Panc1 (cell line): Measurements from ENCODE around the gene MRPS34. TPM values are rescaled to one million over a fixed set of nuclear protein-coding genes. Genes with fewer than 3 reads are reported as not detected.

ENCODE experiments used
- ATAC-seq: fragments of 200-7000 bp; cut with Tn5 transposase; 2 replicates; pipeline ENCODE4 v1.9.1; 2020; ENCODE audit warnings: mild to moderate bottlenecking, moderate library complexity
- BruUV-seq: library from RNA; stranded (reverse); fragments of 400-500 nt; replicated peaks from 2 replicates; lab custom pipeline; 2021; lab: Mats Ljungman, UMichigan
- CTCF ChIA-PET: fragments of 300-600 bp; sonication (Branson Sonifier 250); formaldehyde crosslinking; loops from one replicate; lab custom pipeline; 2022; ENCODE audit warnings: antibody characterized with exemption; lab: Charles Lee
- POLR2A ChIA-PET: fragments of 300-600 bp; sonication (Branson Sonifier 250); formaldehyde crosslinking; loops from one replicate; lab custom pipeline; 2022; ENCODE audit warnings: antibody characterized with exemption; lab: Charles Lee
- DNase-seq: peaks from one replicate; pipeline ENCODE4 v3.0.0-alpha.2; 2010; ENCODE audit warnings: low read depth, low spot score
- H3K27ac ChIP-seq: 2 replicates; pipeline ENCODE4 v1.5.1; 2011; ENCODE audit warnings: mild to moderate bottlenecking, low read length, inconsistent platforms
- H3K27me3 ChIP-seq: fragments of 200-500 bp; sonication (Bioruptor generic); 2 replicates; pipeline ENCODE4 v1.6.0; 2014; ENCODE audit warnings: low read length, inconsistent platforms; ENCODE audit not compliant: control insufficient read depth, insufficient read depth
- H3K36me3 ChIP-seq: fragments of 200-500 bp; sonication (Bioruptor generic); 2 replicates; pipeline ENCODE4 v1.5.1; 2014; ENCODE audit warnings: inconsistent platforms, mild to moderate bottlenecking, low read length, moderate library complexity; ENCODE audit not compliant: control insufficient read depth, insufficient read depth
- H3K4me1 ChIP-seq: 2 replicates; pipeline ENCODE4 v1.5.1; 2011; ENCODE audit warnings: inconsistent platforms, mild to moderate bottlenecking, low read length, moderate library complexity; ENCODE audit not compliant: control insufficient read depth, insufficient read depth
- H3K4me3 ChIP-seq, 2 experiments: 2 replicates each; pipeline ENCODE4 v1.5.1; 2011 to 2012; ENCODE audit warnings: low read depth in 2 of 2, low read length in 2 of 2, mild to moderate bottlenecking in 2 of 2, inconsistent platforms in 1 of 2, moderate library complexity in 1 of 2
- H3K9me3 ChIP-seq: fragments of 200-500 bp; sonication (Bioruptor generic); 2 replicates; pipeline ENCODE4 v1.5.1; 2014; ENCODE audit warnings: low read depth, mild to moderate bottlenecking, inconsistent platforms, low read length, moderate library complexity; ENCODE audit not compliant: control insufficient read depth, insufficient read depth
- POLR2AphosphoS5 ChIP-seq: IDR thresholded peaks from 2 replicates; pipeline ENCODE4 v1.6.1; 2012; ENCODE audit warnings: mild to moderate bottlenecking, low read depth, low read length, moderate library complexity
- SIN3A ChIP-seq: IDR thresholded peaks from 2 replicates; pipeline ENCODE4 v1.6.1; 2012; ENCODE audit warnings: low read depth, mild to moderate bottlenecking, low read length, moderate library complexity, borderline replicate concordance; ENCODE audit not compliant: insufficient read depth
- TCF7L2 ChIP-seq: IDR thresholded peaks from 2 replicates; pipeline ENCODE4 v1.6.1; 2011; ENCODE audit warnings: mild to moderate bottlenecking, low read depth, low read length, inconsistent platforms
- in situ Hi-C: cut with HindIII; loops from 2 replicates; pipeline ENCODE4 v1.10.0; 2016; ENCODE audit warnings: low sequenced_read_pairs, low pct_unique_long_range_greater_than_20kb
- intact Hi-C: fragments of 100-400 bp; cut with micrococcal nuclease; formaldehyde crosslinking; loops from one replicate; pipeline ENCODE4 v1.10.0; 2022; ENCODE audit not compliant: unreplicated experiment
- total RNA-seq: library from RNA; stranded (reverse); gene quantifications from one replicate; pipeline ENCODE4 v1.2.1, GENCODE V29; 2021; ENCODE audit not compliant: unreplicated experiment
- TF ChIP-seq, protein P1 (sequence below), 2 experiments: IDR thresholded peaks; 2 replicates each; pipeline ENCODE4 v1.6.1; 2011 to 2012; ENCODE audit warnings: low read depth in 2 of 2, control low read depth in 1 of 2, low read length in 1 of 2, mild to moderate bottlenecking in 1 of 2, moderate library complexity in 1 of 2; ENCODE audit not compliant: insufficient read depth in 1 of 2
- TF ChIP-seq, protein P2 (sequence below): fragments of 450-650 bp; IDR thresholded peaks from 2 replicates; pipeline ENCODE4 v1.5.1; 2017; ENCODE audit warnings: mild to moderate bottlenecking

The MRPS34 gene
- total RNA-seq, 1 experiment from 2014 or later = 187 TPM

DNA sequence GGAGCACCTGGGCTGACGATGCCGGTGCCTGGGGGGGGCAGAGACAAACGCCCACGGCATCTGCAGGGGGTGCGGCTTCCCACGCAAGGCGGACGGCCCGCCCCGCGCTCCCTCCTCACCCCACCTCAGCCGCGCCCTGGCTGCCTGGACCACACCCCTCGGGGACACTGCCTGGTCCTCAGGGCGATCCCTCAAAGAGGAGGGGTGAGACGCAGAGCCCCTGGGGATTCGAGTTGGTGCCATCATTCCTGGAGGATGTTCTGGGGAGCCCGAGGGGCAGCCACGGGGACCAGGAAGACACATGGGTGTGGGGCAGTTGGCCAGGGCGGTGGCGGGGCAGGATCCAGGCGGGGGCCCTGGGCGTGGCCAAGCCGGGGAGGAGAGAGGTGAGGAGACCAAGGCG is 16.7 kb upstream of the MRPS34 start:
- no peaks in the 10 kb centered on the region for H3K36me3 ChIP-seq
- BruUV-seq = no TSS peak
- no peak overlapping the region for H3K4me3 ChIP-seq
- H3K4me1 ChIP-seq = peaks cover 3% of the 10 kb centered on the region; the same call in 1 of the 2 replicates
- H3K9me3 ChIP-seq = no peaks in the 10 kb centered on the region
- no peaks in the 10 kb centered on the region for H3K27me3 ChIP-seq
- ATAC-seq = no peak
- in situ Hi-C loops = no loop called here
- POLR2A ChIA-PET = no interaction called here
- DNase-seq = no peak
- H3K27ac ChIP-seq = no peak overlapping the region
- intact Hi-C loops = no loop called here
- TF ChIP-seq POLR2AphosphoS5 (no peak), TCF7L2 (no peak), SIN3A (no peak)
- TF ChIP-seq, protein P1, sequence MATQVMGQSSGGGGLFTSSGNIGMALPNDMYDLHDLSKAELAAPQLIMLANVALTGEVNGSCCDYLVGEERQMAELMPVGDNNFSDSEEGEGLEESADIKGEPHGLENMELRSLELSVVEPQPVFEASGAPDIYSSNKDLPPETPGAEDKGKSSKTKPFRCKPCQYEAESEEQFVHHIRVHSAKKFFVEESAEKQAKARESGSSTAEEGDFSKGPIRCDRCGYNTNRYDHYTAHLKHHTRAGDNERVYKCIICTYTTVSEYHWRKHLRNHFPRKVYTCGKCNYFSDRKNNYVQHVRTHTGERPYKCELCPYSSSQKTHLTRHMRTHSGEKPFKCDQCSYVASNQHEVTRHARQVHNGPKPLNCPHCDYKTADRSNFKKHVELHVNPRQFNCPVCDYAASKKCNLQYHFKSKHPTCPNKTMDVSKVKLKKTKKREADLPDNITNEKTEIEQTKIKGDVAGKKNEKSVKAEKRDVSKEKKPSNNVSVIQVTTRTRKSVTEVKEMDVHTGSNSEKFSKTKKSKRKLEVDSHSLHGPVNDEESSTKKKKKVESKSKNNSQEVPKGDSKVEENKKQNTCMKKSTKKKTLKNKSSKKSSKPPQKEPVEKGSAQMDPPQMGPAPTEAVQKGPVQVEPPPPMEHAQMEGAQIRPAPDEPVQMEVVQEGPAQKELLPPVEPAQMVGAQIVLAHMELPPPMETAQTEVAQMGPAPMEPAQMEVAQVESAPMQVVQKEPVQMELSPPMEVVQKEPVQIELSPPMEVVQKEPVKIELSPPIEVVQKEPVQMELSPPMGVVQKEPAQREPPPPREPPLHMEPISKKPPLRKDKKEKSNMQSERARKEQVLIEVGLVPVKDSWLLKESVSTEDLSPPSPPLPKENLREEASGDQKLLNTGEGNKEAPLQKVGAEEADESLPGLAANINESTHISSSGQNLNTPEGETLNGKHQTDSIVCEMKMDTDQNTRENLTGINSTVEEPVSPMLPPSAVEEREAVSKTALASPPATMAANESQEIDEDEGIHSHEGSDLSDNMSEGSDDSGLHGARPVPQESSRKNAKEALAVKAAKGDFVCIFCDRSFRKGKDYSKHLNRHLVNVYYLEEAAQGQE (IDR thresholded peaks at IDR 0.05; ENCODE audit: insufficient read depth in 1 of 2, low read depth in 2 of 2, low read length in 1 of 2) = no peak
- TF ChIP-seq, protein P2, sequence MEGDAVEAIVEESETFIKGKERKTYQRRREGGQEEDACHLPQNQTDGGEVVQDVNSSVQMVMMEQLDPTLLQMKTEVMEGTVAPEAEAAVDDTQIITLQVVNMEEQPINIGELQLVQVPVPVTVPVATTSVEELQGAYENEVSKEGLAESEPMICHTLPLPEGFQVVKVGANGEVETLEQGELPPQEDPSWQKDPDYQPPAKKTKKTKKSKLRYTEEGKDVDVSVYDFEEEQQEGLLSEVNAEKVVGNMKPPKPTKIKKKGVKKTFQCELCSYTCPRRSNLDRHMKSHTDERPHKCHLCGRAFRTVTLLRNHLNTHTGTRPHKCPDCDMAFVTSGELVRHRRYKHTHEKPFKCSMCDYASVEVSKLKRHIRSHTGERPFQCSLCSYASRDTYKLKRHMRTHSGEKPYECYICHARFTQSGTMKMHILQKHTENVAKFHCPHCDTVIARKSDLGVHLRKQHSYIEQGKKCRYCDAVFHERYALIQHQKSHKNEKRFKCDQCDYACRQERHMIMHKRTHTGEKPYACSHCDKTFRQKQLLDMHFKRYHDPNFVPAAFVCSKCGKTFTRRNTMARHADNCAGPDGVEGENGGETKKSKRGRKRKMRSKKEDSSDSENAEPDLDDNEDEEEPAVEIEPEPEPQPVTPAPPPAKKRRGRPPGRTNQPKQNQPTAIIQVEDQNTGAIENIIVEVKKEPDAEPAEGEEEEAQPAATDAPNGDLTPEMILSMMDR = no peak
- CTCF ChIA-PET = no interaction called here

DNA sequence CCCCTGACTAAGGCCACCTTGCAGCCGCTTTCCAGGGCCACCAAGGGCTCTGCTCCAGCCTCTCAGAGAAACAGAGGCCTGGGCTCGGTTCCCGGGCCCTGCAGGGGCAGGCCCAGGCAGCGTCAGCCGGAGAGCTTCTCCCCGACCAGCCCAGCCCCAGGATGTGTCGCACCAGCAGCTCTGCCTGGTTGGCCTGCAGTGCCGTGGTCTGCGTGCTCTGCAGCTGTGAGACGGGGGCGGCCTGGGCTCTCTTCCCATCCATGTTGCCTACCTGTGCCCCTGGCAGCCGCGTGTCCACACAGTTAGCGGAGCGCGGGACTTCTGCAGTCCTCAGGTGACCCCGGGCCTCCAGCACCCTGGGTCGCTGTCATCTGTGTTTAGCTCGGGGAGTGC is 15.8 kb upstream of the MRPS34 start:
- H3K36me3 ChIP-seq = no peaks in the 10 kb centered on the region
- DNase-seq (no peak), ATAC-seq (0 out of 2 replicates have a peak, but pooled peaks have one; percentile 11)
- H3K27ac ChIP-seq = no peak overlapping the region
- ChIA-PET POLR2A (no interaction called here), CTCF (no interaction called here)
- H3K9me3 ChIP-seq = no peaks in the 10 kb centered on the region
- H3K27me3 ChIP-seq = no peaks in the 10 kb centered on the region
- no TSS peak for BruUV-seq
- in situ Hi-C loops = no loop called here
- intact Hi-C loops = no loop called here
- TF ChIP-seq, protein P2 = no peak
- no peak for TF ChIP-seq TCF7L2
- TF ChIP-seq POLR2AphosphoS5 = no peak
- TF ChIP-seq, protein P1 (IDR thresholded peaks at IDR 0.05; ENCODE audit: insufficient read depth in 1 of 2, low read depth in 2 of 2, low read length in 1 of 2) = no peak
- no peak for TF ChIP-seq SIN3A
- no peak overlapping the region for H3K4me3 ChIP-seq
- H3K4me1 ChIP-seq = 0 out of 2 replicates have a peak, but pooled peaks cover 3% of the 10 kb centered on the region
